Sigmoid colon (tissue), 3 donors: ENCODE measurements around the gene HELB.

Experiments
- CTCF ChIP-seq, 4 experiments: fragments of 450-650 bp in 3 of 4; fragments of 200-600 bp in 1 of 4; IDR thresholded peaks; one replicate each; pipeline ENCODE4 v1.5.1; 2016 to 2019; ENCODE audit warnings: antibody characterized with exemption in 4 of 4, mild to moderate bottlenecking in 3 of 4, moderate library complexity in 2 of 4
- POLR2A ChIP-seq, 2 donors: fragments of 450-650 bp; IDR thresholded peaks; one replicate each; pipeline ENCODE4 v1.6.1; 2016; ENCODE audit warnings: antibody characterized with exemption in 2 of 2, mild to moderate bottlenecking in 2 of 2, moderate library complexity in 2 of 2

- TF ChIP-seq POLR2A (IDR thresholded peaks at IDR 0.05) (no peak), CTCF (IDR thresholded peaks at IDR 0.05) (no peak)
Observed at GRCh38 chr12:66359300-66359699, 57.0 kb downstream of the HELB start.
